ENCODE results near the gene RABL6. TPM values are rescaled to one million over a fixed set of nuclear protein-coding genes. Genes with fewer than 3 reads are reported as not detected.
A peak's percentile ranks its signal among the peaks of the same experiment; 100 is the strongest.

RABL6 gene
- total RNA-seq, 2 donors from 2014 or later, result 159 to 206 TPM

- Mint-ChIP-seq H3K36me3 (ENCODE audit: low read depth) (no peaks in the 10 kb centered on the region), H3K4me1 (peaks cover 2% of the 10 kb centered on the region), H3K9me3 (no peaks in the 10 kb centered on the region), H3K27ac (no peak overlapping the region), H3K27me3 (ENCODE audit: insufficient read depth) (peaks cover 2% of the 10 kb centered on the region), H3K4me3 (no peak overlapping the region)
- WGBS, 2 experiments (ENCODE audit: insufficient coverage in 1 of 2, insufficient read length in 1 of 2), result 93% methylated on average over 19 to 29 of the region's 29 CpGs
- Histone ChIP-seq H3K27ac (ENCODE audit: low read depth, low read length) (no peak overlapping the region), H3K9ac (ENCODE audit: extremely low read depth, low read length, poor library complexity, severe bottlenecking) (no peak overlapping the region), H3K9me3 (ENCODE audit: control insufficient read depth, low read length) (no peaks in the 10 kb centered on the region), H3K27me3 (ENCODE audit: control insufficient read depth, insufficient read depth, low read length, poor library complexity, severe bottlenecking) (no peaks in the 10 kb centered on the region), H3K4me3 (ENCODE audit: low read length) (no peak overlapping the region), H3K36me3 (ENCODE audit: control insufficient read depth, insufficient read depth, low read length) (peaks cover 10% of the 10 kb centered on the region), H3K4me1 (ENCODE audit: control insufficient read depth, insufficient read depth, low read length) (peaks cover 8% of the 10 kb centered on the region)
- TF ChIP-seq CTCF (conservative IDR thresholded peaks at IDR 0.05), result no peak
- peak; percentile 48 for DNase-seq
These were observed 45.2 kb downstream of the RABL6 start for GRCh38 chr9:136852664-136853595.

- Mint-ChIP-seq H3K27me3 (ENCODE audit: insufficient read depth) (no peaks in the 10 kb centered on the region), H3K9me3 (no peaks in the 10 kb centered on the region), H3K4me1 (peaks cover 2% of the 10 kb centered on the region), H3K27ac (no peak overlapping the region), H3K4me3 (no peak overlapping the region), H3K36me3 (ENCODE audit: low read depth) (no peaks in the 10 kb centered on the region)
- Histone ChIP-seq H3K27me3 (ENCODE audit: control insufficient read depth, insufficient read depth, low read length, poor library complexity, severe bottlenecking) (no peaks in the 10 kb centered on the region), H3K9me3 (ENCODE audit: control insufficient read depth, low read length) (no peaks in the 10 kb centered on the region), H3K27ac (ENCODE audit: low read depth, low read length) (no peak overlapping the region), H3K4me3 (ENCODE audit: low read length) (no peak overlapping the region), H3K9ac (ENCODE audit: extremely low read depth, low read length, poor library complexity, severe bottlenecking) (no peak overlapping the region), H3K36me3 (ENCODE audit: control insufficient read depth, insufficient read depth, low read length) (peaks cover 10% of the 10 kb centered on the region), H3K4me1 (ENCODE audit: control insufficient read depth, insufficient read depth, low read length) (peaks cover 8% of the 10 kb centered on the region)
- peak; percentile 51 for DNase-seq
- 93 to 96% methylated on average over 13 to 18 of the region's 18 CpGs for WGBS, 2 experiments (ENCODE audit: insufficient coverage in 1 of 2, insufficient read length in 1 of 2)
- peak; percentile 14 for TF ChIP-seq CTCF (conservative IDR thresholded peaks at IDR 0.05)
These were observed 45.9 kb downstream of the RABL6 start for GRCh38 chr9:136853596-136854112.

- 91 to 95% methylated on average over 20 to 30 of the region's 30 CpGs for WGBS, 2 experiments (ENCODE audit: insufficient coverage in 1 of 2, insufficient read length in 1 of 2)
- Histone ChIP-seq H3K4me3 (ENCODE audit: low read length) (no peak overlapping the region), H3K4me1 (ENCODE audit: control insufficient read depth, insufficient read depth, low read length) (peaks cover 8% of the 10 kb centered on the region), H3K27ac (ENCODE audit: low read depth, low read length) (no peak overlapping the region), H3K36me3 (ENCODE audit: control insufficient read depth, insufficient read depth, low read length) (peaks cover 10% of the 10 kb centered on the region), H3K27me3 (ENCODE audit: control insufficient read depth, insufficient read depth, low read length, poor library complexity, severe bottlenecking) (no peaks in the 10 kb centered on the region), H3K9me3 (ENCODE audit: control insufficient read depth, low read length) (no peaks in the 10 kb centered on the region), H3K9ac (ENCODE audit: extremely low read depth, low read length, poor library complexity, severe bottlenecking) (no peak overlapping the region)
- TF ChIP-seq CTCF (conservative IDR thresholded peaks at IDR 0.05), result no peak
- no peaks in the 10 kb centered on the region for H3K36me3 Mint-ChIP-seq (ENCODE audit: low read depth)
- no peak overlapping the region for H3K27ac Mint-ChIP-seq
- H3K27me3 Mint-ChIP-seq (ENCODE audit: insufficient read depth), result no peaks in the 10 kb centered on the region
- DNase-seq, result peak; percentile 59
- no peak overlapping the region for H3K4me3 Mint-ChIP-seq
- no peaks in the 10 kb centered on the region for H3K9me3 Mint-ChIP-seq
- H3K4me1 Mint-ChIP-seq, result peaks cover 2% of the 10 kb centered on the region
These were observed 46.5 kb downstream of the RABL6 start for GRCh38 chr9:136854113-136854841.

Data from endodermal cell (in vitro differentiated cells).